ENCODE results near the gene BSN. TPM values are rescaled to one million over a fixed set of nuclear protein-coding genes. Genes with fewer than 3 reads are reported as not detected.
"Not testable (repeated sequence)": the region's sequence is repeated elsewhere in the genome, so short reads cannot be mapped to it uniquely, and the experiment has no call there.

BSN gene
- total RNA-seq, 1 donor from 2014 or later = not detected

DNA sequence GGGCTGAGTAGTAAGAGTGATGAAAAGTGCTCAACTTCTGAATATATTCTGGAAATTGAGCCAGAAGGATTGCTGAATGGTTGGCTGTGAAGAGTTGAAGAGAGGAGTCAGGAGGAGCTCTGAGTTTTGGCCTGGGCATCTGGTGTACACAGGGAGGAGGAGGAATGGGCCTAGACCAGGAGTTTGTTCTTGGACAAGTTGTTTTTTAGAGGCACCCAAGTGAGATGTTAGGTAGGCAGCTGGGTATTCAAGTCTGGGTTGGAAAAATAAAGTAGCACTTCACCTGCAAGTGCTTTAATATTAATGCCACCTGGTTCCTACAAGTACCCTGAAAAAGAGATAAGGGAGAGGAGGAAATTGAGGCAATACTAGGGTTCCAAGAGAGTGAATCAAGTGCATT is 14.7 kb downstream of the BSN start:
- Histone ChIP-seq H3K27me3 (ENCODE audit: control insufficient read depth, insufficient read depth, low read length) (peaks cover 2% of the 10 kb centered on the region), H3K4me3 (ENCODE audit: low read depth, low read length) (no peak overlapping the region), H3K36me3 (ENCODE audit: control insufficient read depth, insufficient read depth, low read length) (no peaks in the 10 kb centered on the region)
- no peak for TF ChIP-seq CTCF (IDR thresholded peaks at IDR 0.05; ENCODE audit: insufficient read depth, low read length, severe bottlenecking)
- FAIRE-seq (no peak), DNase-seq (ENCODE audit: low read depth) (no peak)

GRCh38 chr3:49570028-49570654 is 15.9 kb downstream of the BSN start:
- no peak for FAIRE-seq
- peaks cover 2% of the 10 kb centered on the region for H3K27me3 ChIP-seq (ENCODE audit: control insufficient read depth, insufficient read depth, low read length)
- no peak for DNase-seq (ENCODE audit: low read depth)
- H3K36me3 ChIP-seq (ENCODE audit: control insufficient read depth, insufficient read depth, low read length) = no peaks in the 10 kb centered on the region
- no peak overlapping the region for H3K4me3 ChIP-seq (ENCODE audit: low read depth, low read length)
- no peak for TF ChIP-seq CTCF (IDR thresholded peaks at IDR 0.05; ENCODE audit: insufficient read depth, low read length, severe bottlenecking)

- TF ChIP-seq CTCF (IDR thresholded peaks at IDR 0.05; ENCODE audit: insufficient read depth, low read length, severe bottlenecking) = no peak
- Histone ChIP-seq H3K27me3 (ENCODE audit: control insufficient read depth, insufficient read depth, low read length) (no peaks in the 10 kb centered on the region), H3K4me3 (ENCODE audit: low read depth, low read length) (no peak overlapping the region), H3K36me3 (ENCODE audit: control insufficient read depth, insufficient read depth, low read length) (no peaks in the 10 kb centered on the region)
- FAIRE-seq (no peak), DNase-seq (ENCODE audit: low read depth) (no peak)
Measured at GRCh38 chr3:49582177-49582576, 27.9 kb downstream of the BSN start.

GRCh38 chr3:49585261-49585755 is 31.0 kb downstream of the BSN start:
- H3K36me3 ChIP-seq (ENCODE audit: control insufficient read depth, insufficient read depth, low read length); DNase-seq (ENCODE audit: low read depth); H3K4me3 ChIP-seq (ENCODE audit: low read depth, low read length); H3K27me3 ChIP-seq (ENCODE audit: control insufficient read depth, insufficient read depth, low read length); FAIRE-seq: not testable (repeated sequence)

DNA sequence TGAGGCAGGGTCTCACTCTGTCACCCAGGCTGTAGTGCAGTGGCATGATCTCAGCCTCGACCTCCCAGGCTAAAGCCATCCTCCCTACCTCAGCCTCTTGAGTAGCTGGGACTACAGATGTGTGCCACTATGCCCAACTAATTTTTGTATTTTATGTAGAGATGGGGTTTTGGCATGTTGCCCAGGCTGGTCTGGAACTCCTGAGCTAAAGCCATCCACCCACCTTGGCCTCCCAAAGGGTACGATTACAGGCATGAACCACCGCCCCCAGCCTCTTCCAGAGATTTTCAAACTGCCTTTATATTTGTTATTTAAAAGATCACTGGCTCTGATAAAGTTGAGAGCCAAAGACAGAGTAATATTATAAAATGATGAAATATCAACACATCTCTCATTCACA is 37.3 kb downstream of the BSN start:
- no peaks in the 10 kb centered on the region for H3K36me3 ChIP-seq (ENCODE audit: control insufficient read depth, insufficient read depth, low read length)
- TF ChIP-seq CTCF (IDR thresholded peaks at IDR 0.05; ENCODE audit: insufficient read depth, low read length, severe bottlenecking) = no peak
- DNase-seq (ENCODE audit: low read depth) (no peak), FAIRE-seq (no peak)
- no peaks in the 10 kb centered on the region for H3K27me3 ChIP-seq (ENCODE audit: control insufficient read depth, insufficient read depth, low read length)
- H3K4me3 ChIP-seq (ENCODE audit: low read depth, low read length) = no peak overlapping the region

DNA sequence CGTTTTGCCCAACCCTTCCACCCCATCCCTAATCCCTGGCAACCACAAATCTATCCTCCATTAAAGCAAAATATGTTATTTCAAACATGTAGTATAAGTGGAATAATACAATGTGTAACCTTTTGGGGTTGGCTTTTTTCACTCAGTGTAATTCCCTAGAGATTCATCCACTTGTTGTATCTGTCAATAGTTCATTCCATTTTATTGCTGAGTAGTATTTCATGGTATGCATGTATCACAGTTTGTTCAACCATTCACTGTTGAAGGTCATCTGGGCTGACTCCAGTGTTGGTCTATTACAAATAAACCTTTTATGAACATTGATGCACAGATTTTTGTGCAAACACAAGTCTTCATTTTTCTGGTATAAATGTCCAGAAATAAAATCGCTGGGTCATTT is 38.8 kb downstream of the BSN start:
- DNase-seq (ENCODE audit: low read depth) (peak; percentile 5), FAIRE-seq (no peak)
- no peak for TF ChIP-seq CTCF (IDR thresholded peaks at IDR 0.05; ENCODE audit: insufficient read depth, low read length, severe bottlenecking)
- Histone ChIP-seq H3K4me3 (ENCODE audit: low read depth, low read length) (no peak overlapping the region), H3K36me3 (ENCODE audit: control insufficient read depth, insufficient read depth, low read length) (no peaks in the 10 kb centered on the region), H3K27me3 (ENCODE audit: control insufficient read depth, insufficient read depth, low read length) (no peaks in the 10 kb centered on the region)
